ENCODE data around the gene MAP3K20.

GRCh38 chr2:173210270-173211196 is 134.9 kb downstream of the MAP3K20 start:
- peak; percentile 55 to 98 (median 90) for TF ChIP-seq CTCF (IDR thresholded peaks at IDR 0.05)
- no peak for TF ChIP-seq POLR2A (IDR thresholded peaks at IDR 0.05)

All from thyroid gland (tissue), 4 donors.